ENCODE data around the gene CIB4.

Gene CIB4

GRCh38 chr2:26642429-26642828 lies 1.3 kb upstream of the CIB4 start:
- no peak for DNase-seq (ENCODE audit: low read depth)

- DNase-seq (ENCODE audit: low read depth): no peak
These were observed 828 bp downstream of the CIB4 start for GRCh38 chr2:26640331-26640745.

DNA sequence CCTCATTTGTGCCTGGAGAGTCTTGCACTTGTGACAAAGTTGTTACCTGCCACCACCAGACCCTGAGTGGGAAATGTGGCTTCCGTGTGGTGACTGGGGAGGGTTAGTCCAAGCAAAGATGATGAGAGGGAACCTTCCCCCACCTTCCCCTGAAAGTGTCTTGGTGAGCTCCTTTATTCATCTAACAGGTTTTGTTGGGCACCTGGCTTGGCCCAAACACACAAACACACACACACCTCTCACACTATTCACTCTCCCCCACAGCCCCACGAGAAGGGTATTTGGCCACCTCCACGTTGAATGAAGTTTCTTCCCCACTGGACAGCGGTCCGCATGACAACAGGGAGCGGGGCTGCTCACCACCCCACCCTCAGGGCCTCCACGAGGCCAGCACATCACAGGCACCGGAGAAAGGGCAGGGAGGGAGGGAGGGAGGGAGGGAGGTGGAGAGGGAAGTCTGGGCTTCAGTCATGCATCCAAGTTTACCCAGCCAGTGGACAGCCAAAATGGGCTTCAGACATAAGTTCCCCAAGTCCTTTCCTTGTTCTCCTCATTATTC lies 1.4 kb downstream of the CIB4 start:
- DNase-seq (ENCODE audit: low read depth): no peak

DNA sequence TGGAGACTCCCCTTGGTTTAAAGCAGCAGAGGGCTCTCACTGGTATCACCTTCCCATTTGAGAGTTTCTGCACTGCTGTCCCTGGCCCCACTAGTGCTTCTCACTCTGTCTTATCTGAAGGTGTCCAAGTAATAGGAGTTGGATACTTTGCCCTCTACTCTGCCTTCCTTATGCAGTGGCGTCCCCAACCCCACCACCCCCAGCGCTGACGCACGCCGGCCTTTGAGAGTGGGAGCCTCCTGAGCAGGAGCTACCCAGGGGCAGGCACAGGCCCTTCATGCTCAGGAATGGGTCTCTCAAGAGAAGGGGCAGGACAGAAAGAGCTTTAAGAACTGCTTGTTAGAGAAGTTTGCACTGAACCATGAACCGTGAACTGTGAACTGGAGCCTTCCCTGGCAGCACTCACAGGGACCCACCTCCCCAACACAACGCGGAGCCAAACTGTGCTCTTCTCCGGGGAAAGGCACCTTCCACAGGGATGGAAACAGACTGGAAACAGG lies 3.3 kb downstream of the CIB4 start:
- no peak for DNase-seq (ENCODE audit: low read depth)

DNA sequence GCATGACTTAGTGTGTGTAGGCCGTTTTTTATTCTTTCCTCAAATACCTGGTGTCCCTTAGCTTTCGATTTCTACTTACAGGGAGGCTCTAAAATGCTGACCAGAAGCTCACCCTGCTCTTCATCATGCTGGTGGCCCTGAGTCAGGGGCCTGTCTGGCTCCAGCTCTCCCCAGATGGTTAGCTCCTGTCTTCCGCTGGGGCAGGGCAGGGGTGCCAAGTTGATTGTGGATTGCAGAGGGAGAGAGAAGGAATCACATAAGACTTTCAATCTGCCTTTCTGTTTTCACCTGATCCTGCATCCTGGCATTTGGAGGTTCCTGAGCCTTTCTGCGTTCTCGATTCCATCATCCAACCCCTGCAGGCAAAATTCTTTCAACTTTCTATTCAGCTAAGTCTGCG lies 4.2 kb downstream of the CIB4 start:
- DNase-seq (ENCODE audit: low read depth): no peak

GRCh38 chr2:26635401-26635800 lies 5.8 kb downstream of the CIB4 start:
- DNase-seq (ENCODE audit: low read depth): no peak

DNA sequence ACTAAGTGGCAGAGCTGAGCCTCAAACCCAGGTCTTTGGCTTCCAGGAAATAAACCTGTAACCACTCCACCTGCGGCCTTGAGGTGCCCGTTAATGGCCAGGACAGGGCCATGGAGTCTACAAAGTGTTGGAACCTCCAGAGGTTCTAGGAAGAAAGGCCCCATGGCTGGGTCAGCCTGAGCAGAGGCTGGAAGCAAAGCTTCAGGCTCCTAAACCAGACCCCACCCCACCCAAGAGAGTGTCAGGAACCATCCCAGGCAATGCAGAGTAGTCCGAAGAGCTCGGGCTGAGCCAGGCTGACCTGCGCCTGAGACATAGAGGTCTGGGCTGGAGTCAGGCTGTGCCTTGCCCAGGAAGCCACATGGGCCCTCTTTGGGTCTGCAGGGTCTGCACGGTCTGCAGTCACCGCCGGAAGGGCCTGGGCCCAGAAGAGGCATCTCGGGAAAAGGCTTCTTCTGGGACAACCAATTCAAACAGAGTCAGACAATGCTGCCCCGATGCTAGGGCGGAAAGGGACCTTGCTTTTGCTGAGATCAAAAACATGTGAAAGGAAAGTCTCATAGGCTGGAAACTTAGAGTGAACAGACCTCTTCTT lies 6.4 kb downstream of the CIB4 start:
- DNase-seq (ENCODE audit: low read depth): no peak

DNA sequence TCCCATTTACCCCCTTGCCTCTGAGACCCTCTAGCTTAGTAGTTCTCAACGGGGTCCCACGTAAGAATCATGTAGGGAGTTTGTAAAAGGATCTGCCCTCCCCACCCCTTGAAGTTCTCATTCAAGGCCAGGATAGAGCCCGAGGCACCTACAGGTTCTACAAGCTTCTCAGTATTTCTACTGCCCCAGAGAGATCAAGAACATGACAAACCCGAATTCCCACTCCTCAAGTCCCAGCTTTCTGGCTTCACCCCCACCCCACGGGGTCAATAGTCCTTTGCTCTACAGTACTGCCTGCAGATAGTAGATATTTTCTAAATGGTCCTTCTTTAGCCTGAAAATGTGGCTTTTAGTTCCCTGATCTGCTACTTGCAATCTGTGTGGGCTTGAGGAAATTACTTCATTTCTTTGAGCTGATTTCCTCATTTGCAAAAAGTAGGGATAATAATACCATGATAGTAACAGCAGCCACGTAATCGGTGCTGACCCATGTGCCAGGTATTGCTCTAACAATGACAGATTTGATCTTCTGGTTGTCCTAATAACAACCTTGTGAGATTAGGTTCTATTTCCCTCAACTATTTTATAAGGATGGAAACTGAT lies 7.1 kb downstream of the CIB4 start:
- no peak for DNase-seq (ENCODE audit: low read depth)

DNA sequence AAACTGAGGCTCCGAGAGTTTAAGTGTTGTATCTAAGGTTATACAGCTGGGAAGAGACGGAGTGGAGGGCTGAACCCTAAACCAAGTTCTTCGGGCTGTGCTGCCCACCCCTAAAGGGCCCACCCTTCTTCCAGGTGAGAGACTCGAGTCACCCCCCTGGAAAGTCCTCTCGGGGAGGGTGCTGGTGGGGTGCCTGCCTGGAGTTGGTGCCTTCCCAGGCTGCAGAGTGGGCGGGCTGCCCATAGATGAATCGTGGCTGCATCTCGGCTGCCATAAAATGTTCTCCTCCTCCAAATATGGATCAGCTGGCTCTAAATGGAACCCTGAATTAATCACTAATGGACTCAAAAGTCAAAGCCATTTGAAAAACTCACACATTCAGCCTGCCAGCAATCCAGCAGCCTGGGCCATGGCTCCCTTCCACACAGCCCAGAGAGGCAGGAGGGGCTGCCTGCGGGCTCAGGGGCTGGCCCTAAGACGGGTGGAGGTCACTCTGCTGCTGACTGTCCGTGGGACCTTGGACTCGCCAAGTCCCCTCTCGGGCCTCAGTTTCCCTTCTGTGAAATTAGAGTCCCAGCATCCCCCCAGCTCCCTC lies 7.7 kb downstream of the CIB4 start:
- no peak for DNase-seq (ENCODE audit: low read depth)

- no peak for DNase-seq (ENCODE audit: low read depth)
These were observed 8.5 kb downstream of the CIB4 start for GRCh38 chr2:26632624-26633185.

- no peak for DNase-seq (ENCODE audit: low read depth)
These were observed 9.6 kb downstream of the CIB4 start for GRCh38 chr2:26631401-26632170.

DNA sequence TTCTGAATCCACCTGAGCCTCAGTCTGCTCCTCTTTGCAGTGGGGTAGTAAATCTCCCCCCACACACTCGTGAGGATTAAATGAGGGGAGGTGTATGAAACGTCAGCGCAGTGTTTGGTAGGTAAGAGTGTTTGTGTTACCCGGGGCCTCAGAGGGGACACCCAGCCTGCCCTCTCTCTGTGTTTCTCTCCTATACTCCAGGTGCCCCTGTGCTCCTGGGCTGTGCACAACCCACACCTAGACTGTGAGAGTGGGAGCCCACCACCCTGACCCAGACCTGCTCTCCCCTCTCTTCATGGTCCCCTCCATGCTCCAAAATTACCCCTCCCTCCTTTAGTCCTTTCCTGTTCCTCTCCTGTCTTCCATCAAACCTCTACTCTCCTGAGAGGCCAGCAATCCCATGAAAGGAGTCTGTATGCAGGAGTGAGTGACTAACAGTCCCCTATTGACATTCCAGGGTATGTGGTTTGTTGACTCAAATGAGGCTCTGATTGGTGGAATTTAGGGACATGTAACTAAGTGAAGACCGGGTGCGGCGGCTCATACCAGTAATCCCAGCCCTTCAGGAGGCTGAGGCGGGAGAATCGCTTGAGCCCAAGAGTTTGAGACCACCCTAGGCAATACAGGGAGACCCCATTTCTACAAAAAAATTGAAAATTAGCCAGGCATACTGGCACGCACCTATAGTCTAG lies 10.4 kb downstream of the CIB4 start:
- DNase-seq (ENCODE audit: low read depth): no peak

DNA sequence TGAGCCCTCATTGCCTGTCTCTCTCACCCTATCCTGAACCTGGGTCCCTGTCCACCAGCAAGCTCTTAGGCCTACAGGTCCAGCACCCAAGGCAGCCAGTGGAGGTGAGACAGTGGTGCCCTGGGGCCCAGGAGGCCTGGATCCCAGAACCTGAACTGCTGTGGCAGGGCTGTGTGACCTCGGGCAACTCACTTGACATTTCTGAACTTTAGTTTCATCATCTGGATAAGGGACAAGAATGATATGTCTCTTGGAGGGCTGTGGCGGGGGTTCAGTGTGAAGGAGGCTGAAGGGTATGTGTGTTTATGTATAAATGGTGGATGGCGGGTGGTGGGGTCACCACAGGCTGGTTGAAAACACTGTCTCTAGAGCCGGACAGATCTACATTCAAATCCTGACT lies 10.9 kb downstream of the CIB4 start:
- DNase-seq (ENCODE audit: low read depth): no peak

DNA sequence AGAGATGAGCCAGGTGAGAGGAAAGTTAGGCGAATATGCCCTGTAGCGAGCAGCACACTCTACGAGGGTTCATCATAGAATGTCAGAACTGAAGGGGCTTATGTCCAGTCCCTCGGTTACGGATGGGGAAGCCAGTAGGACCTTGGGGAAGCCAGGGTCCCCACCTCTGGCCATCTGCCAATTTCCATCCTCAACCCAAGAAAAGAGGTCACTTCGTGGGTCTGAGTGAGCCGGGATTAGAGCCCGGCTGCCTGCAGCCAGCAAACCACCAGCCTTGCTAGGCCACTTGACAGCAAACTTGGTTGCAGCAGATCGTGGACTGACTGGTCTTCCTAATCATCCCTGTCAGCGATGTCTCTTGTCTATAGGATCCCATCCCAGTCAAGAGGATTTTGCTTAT lies 11.4 kb downstream of the CIB4 start:
- DNase-seq (ENCODE audit: low read depth): no peak

DNA sequence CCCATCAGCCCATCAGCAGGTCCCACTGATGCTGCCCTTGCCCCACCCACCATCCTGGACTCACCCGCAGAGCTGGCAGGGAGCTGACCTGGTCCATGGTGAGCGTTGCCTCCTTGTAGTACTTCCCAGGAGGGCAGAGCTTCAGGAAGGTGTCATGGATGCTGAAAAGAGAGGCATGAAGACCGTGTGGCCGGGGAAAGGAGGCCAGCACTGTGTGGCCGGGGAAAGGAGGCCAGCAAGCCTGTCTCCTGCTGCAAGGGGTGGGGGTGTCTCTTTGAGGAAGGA lies 11.9 kb downstream of the CIB4 start:
- no peak for DNase-seq (ENCODE audit: low read depth)

DNA sequence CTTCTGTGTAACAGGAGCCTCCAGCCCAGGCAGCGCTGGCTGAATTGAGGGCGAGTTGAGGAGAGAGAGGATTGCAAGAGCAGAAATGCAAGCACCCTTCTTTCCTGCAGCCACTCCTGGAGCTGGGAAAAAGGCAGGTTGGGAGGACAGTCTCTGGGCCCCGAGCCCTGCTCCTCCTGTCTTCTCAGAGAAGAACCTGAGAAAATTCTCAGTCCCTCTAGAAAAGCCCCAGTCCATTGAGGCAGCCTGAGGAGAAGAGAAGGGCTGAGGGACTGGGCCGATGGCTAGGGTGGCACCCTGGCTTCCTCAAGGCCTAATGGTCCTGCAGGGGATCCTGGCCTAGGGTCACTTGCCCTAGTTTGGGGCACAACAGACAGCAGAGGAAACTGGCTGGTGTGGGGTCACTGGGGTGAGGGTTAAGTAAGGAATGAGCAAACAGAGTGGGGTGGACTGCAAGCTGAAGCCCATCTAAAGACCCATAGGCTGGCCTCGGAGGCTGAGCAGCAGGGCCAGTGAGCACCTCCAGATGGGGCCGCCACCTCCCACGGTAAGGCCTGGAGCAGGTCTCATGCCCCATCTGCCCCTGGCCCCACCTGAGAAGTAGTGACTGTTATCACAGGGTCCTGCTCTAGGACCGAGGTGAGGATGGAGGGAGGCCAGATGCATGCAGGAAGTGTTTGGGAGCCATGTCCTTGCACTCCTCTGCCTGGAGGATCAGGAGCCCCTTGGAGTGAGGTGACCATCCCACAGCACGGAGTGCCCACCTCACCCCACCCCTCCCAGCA lies 12.4 kb downstream of the CIB4 start:
- DNase-seq (ENCODE audit: low read depth): no peak

GRCh38 chr2:26627350-26628105 lies 13.6 kb downstream of the CIB4 start:
- no peak for DNase-seq (ENCODE audit: low read depth)

DNA sequence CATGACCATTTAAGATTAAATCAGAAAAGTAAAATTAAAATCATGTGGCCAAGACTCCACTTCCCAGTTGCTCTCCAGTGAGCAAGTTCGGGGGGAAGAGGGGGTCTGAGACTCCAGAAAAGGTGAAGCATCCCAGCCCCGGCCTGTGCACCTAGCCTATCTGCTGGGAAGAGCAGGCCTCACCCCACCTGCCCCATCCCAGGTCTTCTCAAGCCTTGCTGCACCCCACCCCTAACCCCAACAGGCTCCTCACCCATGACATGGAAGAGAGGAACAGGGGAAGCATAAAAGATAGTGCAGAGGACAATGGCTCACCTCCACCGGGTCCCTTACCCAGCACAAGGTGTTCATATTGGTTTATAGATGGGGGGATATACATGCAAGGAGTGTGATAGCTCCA lies 14.6 kb downstream of the CIB4 start:
- no peak for DNase-seq (ENCODE audit: low read depth)

DNA sequence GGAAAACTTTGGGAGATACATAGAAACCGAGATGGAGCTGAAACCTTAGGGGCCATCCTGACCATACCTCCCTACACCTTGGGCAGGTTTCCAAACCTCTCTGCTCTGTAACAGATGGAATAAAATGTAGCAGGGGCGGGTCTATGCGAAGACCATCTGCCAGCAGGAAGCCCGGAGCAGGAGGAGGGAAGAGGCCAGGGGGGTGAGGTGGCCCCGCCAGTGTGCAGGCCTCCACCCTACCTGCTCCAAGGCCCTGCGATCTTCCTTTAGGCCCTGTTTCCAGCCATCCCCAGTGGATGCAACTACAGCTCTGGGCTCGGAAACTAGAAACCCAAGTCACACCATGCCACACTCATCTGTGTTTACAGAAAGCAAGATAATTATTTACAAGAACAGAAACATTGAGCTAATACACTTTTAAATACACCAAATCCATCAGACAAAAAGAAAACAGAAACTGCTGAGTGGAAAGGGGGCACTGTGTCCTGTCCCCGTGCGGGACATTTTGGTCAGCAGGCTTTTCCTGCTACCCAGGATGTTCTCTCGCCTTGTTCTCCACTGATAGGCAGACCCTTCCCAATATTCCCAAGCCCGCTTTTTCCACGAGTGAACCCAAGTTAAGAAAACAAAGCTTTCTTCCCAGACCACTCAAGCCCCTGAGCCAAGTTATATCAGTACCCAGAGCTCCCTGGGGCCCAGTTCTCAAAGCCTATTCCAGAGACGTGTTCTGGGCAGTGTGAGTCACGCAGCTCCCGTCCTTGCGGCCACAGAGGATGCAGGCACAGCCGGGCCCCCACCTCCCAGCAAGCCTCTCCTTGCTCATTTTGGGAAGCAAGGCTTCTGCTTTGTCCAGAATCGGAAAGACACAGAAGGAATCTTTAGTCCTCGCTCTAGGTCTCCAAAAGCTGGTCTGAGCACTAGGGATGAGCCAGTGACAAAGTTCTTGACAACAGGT lies 17.3 kb downstream of the CIB4 start:
- DNase-seq (ENCODE audit: low read depth): no peak

All from stimulated activated CD8-positive, alpha-beta memory T cell treated with anti-CD3 and anti-CD28 coated beads, Interleukin-12 subunit alpha, Interleukin-12 subunit beta, amount 100 ng/mL, for 1 hour (primary cell).